MM.1S (cell line): Measurements from ENCODE around the gene ADGRV1.

Experiments
- EZH2 ChIP-seq: fragments of 300-600 bp; sonication (generic); optimal IDR thresholded peaks from 2 replicates; pipeline ENCODE3; 2017; ENCODE audit warnings: low read depth, mild to moderate bottlenecking, antibody characterized with exemption, low read length, mixed read lengths
- EZH2phosphoT487 ChIP-seq: fragments of 300-600 bp; sonication (generic); IDR thresholded peaks from 2 replicates; pipeline ENCODE4 v1.6.1; 2018; ENCODE audit warnings: antibody characterized with exemption, low read length
- TF ChIP-seq, protein P1 (sequence below): fragments of 300-600 bp; sonication (generic); IDR thresholded peaks from 2 replicates; pipeline ENCODE4 v1.5.1; 2016; ENCODE audit warnings: antibody characterized with exemption, low read length, mixed read lengths

DNA sequence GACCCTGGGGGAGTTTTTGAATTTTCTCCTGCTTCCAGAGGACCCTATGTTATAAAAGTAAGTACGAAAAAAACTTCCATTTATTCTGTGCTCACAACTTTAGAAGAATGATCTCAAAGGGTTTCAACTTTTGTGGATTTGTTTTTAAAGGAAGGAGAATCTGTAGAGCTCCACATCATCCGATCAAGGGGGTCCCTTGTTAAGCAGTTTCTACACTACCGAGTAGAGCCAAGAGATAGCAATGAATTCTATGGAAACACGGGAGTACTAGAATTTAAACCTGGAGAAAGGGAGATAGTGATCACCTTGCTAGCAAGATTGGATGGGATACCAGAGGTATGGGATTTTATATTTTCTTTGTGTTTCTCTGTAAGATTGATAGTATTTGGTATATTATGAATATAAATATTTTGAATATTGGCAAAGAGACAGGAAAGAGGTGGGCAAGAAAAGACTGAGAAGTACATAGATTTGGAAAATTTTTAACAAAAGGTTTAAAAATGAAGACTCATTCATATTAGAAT lies 84.2 kb downstream of the ADGRV1 start:
- TF ChIP-seq, protein P1, sequence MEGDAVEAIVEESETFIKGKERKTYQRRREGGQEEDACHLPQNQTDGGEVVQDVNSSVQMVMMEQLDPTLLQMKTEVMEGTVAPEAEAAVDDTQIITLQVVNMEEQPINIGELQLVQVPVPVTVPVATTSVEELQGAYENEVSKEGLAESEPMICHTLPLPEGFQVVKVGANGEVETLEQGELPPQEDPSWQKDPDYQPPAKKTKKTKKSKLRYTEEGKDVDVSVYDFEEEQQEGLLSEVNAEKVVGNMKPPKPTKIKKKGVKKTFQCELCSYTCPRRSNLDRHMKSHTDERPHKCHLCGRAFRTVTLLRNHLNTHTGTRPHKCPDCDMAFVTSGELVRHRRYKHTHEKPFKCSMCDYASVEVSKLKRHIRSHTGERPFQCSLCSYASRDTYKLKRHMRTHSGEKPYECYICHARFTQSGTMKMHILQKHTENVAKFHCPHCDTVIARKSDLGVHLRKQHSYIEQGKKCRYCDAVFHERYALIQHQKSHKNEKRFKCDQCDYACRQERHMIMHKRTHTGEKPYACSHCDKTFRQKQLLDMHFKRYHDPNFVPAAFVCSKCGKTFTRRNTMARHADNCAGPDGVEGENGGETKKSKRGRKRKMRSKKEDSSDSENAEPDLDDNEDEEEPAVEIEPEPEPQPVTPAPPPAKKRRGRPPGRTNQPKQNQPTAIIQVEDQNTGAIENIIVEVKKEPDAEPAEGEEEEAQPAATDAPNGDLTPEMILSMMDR, result no peak
- TF ChIP-seq EZH2phosphoT487, result no peak
- TF ChIP-seq EZH2, result no peak
